GM21390 (cell line): ENCODE measurements around the gene CLSTN2.

Source experiments
- ATAC-seq: cut with Tn5 transposase; IDR thresholded peaks from one replicate; pipeline ENCODE4 v1.9.1; 2021; ENCODE audit not compliant: unreplicated experiment

The CLSTN2 gene

DNA sequence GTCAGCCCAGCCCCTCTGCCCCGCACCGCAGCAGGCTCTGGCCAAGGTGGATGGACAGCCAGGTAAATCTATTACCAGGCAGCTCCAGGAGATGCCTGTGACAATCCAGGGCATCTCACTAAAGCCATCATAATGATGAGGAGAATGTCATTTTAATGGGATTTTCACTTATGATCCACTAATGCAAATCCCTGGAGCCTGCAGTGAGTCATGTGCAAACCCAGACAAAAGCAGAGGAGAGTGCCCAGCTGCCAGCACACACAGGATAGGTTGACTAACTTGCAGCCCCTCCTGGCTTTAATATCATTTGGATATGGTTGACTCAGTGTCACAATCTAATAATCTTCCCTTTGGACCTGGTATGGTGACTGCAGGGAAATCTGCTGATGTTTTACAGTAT lies 536.0 kb downstream of the CLSTN2 start:
- ATAC-seq, result no peak

- no peak for ATAC-seq
Measured at GRCh38 chr3:140472306-140473020, 537.5 kb downstream of the CLSTN2 start.

DNA sequence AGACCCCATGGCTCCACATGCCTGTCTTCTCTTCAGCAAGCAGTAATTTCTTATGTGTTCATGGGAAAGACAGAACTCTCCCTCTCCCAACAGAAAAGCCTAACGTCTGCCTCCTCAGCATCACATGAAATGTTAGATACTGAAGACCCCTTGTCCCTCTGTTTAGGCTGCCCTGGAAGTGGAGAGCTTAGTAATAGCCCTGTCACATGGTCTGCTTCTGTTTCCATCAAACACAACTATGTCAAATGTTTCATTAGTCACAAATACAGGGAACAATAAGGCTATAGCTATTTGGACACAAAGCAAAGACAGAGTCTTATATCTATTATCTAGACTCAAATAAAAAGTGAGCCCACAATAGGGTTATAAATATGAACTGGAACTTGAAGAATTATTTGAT lies 552.6 kb downstream of the CLSTN2 start:
- ATAC-seq, result no peak

DNA sequence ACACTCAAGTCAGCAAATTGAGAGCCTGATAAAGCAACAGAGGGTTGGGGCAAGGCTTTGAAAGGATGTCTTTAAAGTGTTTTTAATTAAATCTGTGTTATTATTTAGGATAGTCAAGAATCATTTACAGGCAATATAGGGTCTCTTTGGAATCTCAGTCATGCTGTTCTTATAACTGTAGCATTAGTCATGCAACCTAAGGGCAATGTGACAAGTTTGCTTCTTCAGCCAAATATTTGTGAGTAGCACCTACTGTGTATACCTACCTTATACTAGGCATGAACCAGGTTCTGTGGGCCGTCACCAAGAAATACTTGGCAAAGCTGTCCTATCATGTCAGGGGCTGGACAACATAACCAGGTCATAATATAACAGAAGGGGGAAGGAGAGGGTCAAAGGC lies 558.3 kb downstream of the CLSTN2 start:
- ATAC-seq, result no peak

DNA sequence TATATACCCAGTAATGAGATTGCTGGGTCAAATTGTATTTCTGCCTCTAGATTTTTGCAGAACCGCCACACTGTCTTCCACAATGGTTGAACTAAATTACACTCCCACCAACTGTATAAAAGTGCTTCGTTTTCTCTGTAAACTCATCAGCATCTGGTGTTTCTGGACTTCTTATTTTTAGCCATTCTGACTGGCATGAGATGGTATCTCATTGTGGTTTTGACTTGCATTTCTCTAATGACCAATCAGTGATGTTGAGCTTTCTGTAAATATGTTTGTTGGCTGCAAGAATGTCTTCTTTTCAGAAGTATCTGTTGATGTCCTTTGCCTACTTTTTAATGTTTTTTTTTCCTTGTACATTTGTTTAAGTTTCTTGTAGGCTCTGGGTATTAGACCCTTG lies 560.0 kb downstream of the CLSTN2 start:
- no peak for ATAC-seq

- no peak for ATAC-seq
Measured at GRCh38 chr3:140497331-140497730, 562.3 kb downstream of the CLSTN2 start.

- ATAC-seq, result no peak
Measured at GRCh38 chr3:140499114-140499757, 564.3 kb downstream of the CLSTN2 start.

GRCh38 chr3:140500473-140500872 lies 565.5 kb downstream of the CLSTN2 start:
- no peak for ATAC-seq

GRCh38 chr3:140501061-140501769 lies 566.2 kb downstream of the CLSTN2 start:
- ATAC-seq, result no peak

DNA sequence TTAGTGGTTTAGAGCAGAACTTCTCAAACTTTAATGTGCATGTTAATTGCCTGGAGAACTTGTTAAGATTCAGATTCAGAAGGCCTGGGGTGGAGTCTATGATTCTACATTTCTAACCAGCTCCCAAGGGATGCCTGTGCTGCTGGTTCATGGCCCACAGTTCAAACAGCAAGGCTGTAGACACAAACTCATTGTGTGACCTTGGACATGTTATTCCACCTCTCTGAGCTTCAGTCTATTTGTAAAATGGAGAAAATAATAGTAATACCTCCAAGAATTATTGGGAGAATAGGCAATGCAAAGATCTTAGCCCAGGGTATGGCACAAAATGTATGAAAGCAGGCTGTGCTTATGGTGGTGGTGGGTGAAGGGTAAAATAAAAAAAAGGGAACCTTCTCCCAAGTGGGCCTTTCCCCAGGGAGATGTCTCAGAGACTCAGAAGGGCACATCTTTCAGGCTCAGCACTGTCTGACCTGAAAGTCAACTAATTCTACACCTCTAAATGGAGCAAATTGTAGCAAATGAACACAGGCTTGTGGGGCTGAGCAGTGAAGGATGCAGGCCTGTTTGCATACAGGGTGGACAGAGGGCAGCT lies 566.9 kb downstream of the CLSTN2 start:
- no peak for ATAC-seq

GRCh38 chr3:140505213-140505612 lies 570.2 kb downstream of the CLSTN2 start:
- ATAC-seq, result peak; percentile 51

DNA sequence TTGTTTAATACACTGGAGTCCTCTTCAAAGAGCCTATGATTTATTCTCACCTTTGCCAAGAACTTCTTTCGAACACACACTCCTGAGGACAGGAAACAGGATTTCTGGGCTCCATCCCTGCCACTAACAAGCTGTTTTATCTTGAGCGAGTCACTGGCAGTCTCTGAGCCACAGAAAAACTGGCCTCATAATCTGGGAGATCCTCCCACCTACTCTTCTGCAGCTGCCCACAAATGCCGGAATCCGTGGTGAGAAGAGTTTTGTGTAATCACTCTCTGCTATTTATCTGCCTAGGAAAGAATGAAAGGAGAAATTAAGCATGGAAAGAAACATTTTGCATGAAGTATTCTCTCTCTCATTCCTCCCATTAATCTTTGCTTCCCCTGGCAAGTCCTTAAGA lies 570.9 kb downstream of the CLSTN2 start:
- ATAC-seq, result no peak

- no peak for ATAC-seq
Measured at GRCh38 chr3:140508550-140508949, 573.6 kb downstream of the CLSTN2 start.

DNA sequence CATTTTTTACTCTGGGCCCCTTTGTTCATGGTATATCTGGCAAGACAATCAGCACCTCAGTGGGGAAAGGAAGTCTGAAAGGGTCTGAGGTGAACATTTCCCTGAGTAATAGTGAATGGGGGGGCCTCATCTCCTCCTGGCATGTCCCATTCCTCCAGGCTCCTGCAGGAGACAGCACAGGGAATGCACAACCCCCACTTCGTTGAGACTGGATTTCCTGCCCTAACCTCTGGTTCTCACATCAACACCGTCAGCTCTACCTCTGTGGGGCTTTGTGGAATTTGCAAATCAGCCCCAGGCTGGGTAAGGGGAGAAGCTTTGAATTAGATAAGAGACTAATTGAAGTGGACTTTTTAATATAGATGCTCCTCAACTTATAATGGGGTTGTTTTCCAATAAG lies 574.5 kb downstream of the CLSTN2 start:
- ATAC-seq, result no peak

DNA sequence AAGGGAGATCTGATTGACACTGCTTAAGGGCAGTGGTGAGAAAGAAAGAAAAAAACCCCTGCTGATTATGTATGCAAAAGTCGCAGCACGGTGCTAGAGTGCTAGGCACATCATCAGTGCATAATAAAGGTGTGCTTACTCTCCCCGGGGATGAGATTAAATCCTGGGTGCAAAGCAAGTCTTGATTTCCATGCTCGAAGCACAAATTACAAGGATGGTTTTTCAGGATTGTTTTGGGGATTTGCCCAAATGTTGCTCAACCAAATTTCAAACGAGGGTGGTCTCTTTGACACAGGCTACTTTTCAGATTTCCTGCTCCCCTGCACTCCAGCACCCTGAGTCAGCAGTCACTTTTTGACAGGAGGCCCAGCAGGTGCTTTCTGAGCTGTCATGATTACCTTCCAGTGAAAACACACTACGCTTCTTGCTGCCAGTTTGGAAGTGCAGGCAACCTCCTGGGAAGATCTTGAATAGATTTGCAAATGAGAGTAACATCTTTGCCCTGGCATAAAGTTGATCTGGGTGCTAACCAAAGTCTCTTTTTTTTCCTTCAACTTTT lies 575.4 kb downstream of the CLSTN2 start:
- ATAC-seq, result no peak

GRCh38 chr3:140521751-140522445 lies 586.9 kb downstream of the CLSTN2 start:
- ATAC-seq, result no peak

- no peak for ATAC-seq
Measured at GRCh38 chr3:140522653-140523380, 587.8 kb downstream of the CLSTN2 start.

DNA sequence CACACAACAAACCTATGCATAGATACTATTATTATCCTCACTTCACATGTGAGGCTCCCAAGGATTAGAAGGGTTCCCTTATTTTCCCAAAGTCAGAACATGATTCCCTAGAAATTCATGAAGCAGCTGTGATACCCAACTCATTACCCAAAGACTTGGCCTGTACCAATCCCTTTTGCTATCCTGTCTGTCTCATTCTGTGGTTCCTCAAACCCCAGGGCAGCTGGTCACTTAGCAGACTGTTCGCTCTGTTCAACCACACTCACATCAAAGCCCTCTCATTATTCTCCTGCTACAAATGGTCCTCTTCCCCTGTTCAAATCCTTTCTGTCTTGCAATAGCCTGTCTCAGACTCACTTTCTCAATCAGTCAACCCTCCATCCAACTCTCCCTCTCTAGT lies 588.6 kb downstream of the CLSTN2 start:
- ATAC-seq, result no peak

DNA sequence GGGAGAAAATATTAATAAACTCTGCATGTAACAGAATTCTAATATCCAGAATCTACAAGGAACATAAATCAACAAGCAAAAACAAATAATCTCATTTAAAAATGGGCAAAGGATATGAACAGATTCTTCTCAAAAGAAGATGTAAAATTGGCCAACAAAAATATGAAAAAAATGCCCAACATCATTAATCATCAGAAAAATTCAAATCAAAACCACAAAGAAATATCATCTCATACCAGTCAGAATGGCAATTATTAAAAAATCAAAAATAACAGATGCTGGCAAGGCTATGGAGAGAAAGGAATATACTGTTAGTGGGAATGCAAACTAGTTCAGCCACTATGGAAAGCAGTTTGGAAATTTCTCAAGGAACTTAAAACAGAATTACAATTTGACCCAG lies 592.2 kb downstream of the CLSTN2 start:
- no peak for ATAC-seq

DNA sequence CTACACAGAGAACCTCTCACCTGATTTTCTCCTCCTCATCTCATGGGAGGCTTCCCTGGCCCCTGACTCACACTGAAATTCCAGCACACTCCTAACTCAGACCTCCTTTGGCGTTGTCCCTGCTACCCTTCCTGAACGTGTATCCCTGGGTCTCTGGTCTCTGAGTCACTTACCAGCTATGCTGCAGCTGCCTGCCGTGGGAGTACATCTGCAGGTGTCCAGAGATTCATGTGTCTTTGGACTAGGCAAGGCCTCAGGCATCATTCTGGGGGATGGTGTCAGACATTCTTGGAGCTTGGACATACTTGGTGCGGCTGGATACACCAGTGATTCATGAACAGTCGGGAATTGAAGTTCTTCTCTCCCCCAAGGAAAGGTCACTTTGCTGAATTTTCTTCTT lies 594.1 kb downstream of the CLSTN2 start:
- ATAC-seq, result no peak
